GM12865 (cell line): Measurements from ENCODE around the gene LARP4B.

Source experiments
- DNase-seq: peaks from one replicate; pipeline ENCODE4 v3.0.0; 2010; ENCODE audit warnings: low read depth
- H3K4me3 ChIP-seq: 2 replicates; pipeline ENCODE4 v1.5.1; 2011; ENCODE audit warnings: mild to moderate bottlenecking, low read depth, low read length, control low read depth
- TF ChIP-seq, protein P1 (sequence below): IDR thresholded peaks from 2 replicates; pipeline ENCODE4 v1.5.1; 2011; ENCODE audit warnings: low read length, control low read depth, low read depth, inconsistent platforms; ENCODE audit not compliant: insufficient read depth; ENCODE audit errors: missing control alignments

Gene LARP4B

DNA sequence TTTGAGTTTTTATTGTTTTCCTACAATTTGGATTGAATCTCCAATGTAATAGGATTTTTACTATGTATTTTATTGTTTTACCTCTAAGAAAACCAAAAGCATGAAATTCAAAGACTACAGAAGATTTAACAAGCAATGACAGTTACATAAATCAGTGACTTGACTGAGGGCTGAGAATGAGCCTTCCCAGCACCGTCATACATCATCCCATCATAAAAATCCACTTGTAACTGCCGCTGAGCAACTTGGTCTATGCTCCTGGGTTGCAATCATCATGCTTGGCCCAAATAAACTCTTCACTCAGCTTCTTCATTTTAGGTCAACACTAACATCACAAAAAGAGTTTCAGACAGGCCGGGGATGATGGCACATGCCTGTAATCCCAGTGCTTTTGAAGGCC is 13.5 kb downstream of the LARP4B start:
- no peak overlapping the region for H3K4me3 ChIP-seq
- TF ChIP-seq, protein P1, sequence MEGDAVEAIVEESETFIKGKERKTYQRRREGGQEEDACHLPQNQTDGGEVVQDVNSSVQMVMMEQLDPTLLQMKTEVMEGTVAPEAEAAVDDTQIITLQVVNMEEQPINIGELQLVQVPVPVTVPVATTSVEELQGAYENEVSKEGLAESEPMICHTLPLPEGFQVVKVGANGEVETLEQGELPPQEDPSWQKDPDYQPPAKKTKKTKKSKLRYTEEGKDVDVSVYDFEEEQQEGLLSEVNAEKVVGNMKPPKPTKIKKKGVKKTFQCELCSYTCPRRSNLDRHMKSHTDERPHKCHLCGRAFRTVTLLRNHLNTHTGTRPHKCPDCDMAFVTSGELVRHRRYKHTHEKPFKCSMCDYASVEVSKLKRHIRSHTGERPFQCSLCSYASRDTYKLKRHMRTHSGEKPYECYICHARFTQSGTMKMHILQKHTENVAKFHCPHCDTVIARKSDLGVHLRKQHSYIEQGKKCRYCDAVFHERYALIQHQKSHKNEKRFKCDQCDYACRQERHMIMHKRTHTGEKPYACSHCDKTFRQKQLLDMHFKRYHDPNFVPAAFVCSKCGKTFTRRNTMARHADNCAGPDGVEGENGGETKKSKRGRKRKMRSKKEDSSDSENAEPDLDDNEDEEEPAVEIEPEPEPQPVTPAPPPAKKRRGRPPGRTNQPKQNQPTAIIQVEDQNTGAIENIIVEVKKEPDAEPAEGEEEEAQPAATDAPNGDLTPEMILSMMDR, result no peak
- DNase-seq, result no peak

- H3K4me3 ChIP-seq, result no peak overlapping the region
- TF ChIP-seq, protein P1, result no peak
- DNase-seq, result no peak
These were observed 14.1 kb downstream of the LARP4B start for GRCh38 chr10:917416-917720.

DNA sequence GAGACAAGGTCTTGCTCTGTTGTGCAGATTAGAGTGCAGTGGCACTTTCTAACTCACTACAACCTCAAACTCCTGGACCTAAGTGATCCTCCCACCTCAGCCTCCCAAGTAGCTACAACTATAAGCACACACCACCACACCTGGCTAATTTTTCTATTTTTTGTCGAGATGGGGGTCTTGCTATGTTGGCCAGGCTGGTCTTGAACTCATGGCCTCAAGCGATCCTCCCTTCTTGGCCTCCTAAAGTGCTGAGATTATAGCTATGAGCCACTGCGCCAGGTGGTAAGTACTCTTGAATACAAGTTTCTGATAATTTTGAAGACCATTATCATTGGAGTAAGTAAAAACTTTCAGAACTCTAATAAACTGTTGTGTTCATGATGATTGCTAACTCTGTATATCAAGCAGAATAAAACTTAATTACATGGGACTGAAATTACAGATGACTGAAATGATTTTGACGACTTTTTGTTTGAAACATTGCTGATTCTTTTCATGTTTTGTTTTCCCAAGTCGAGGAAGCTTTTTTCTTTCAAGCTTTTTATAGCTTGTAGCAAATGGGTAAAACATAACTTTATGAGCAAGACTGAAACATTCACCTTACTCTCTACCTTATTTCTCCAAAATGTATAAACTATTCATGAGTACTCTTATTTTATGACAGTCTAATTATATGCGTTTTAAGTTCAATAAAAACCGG is 14.6 kb downstream of the LARP4B start:
- TF ChIP-seq, protein P1, result no peak
- no peak overlapping the region for H3K4me3 ChIP-seq
- no peak for DNase-seq

DNA sequence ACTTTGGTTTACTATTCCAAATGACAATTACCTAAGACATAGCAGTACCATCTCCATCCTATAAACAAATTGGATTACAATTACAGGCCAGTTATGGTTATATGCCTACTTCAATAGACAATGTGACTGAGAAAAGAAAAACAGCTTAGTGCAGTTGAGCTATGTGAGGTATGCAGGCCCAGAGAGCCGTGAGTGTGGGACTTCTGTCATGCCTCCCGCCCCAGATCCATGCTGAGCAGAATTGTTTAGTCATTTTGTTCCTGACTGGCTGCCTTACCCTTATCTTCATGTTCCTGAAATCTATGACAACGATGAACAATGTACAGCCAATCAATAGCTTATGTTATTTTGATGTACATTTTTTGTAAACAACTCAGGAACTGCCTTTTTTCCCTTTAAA is 21.7 kb downstream of the LARP4B start:
- H3K4me3 ChIP-seq, result no peak overlapping the region
- TF ChIP-seq, protein P1, result no peak
- no peak for DNase-seq

GRCh38 chr10:905972-906371 is 25.5 kb downstream of the LARP4B start:
- TF ChIP-seq, protein P1, result no peak
- DNase-seq, result no peak
- H3K4me3 ChIP-seq, result no peak overlapping the region

- TF ChIP-seq, protein P1, result no peak
- DNase-seq, result no peak
These were observed 26.0 kb downstream of the LARP4B start for GRCh38 chr10:905503-905902.

DNA sequence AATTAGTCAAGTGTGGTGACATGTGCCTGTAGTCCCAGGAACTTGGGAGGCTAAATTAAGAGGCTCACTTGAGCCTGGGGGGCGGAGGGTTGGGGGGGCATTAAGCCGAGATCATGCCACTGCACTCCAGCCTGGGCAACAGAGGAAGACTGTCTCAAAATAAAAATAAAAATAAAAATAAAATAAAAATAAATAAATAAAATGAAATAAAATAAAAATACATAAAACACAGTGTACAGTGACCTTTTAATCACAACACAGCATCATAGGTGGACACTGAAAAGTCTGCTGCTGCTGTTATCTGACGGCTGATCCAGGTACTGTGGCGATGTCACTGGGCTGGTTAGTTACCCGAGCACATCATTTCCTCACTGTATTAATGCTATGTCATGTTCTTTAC is 27.1 kb downstream of the LARP4B start:
- DNase-seq, result no peak
- TF ChIP-seq, protein P1, result no peak
- H3K4me3 ChIP-seq, result no peak overlapping the region

More at GRCh38 chr10:905503-905902, 26.0 kb downstream of the LARP4B start:
- H3K4me3 ChIP-seq, result no peak overlapping the region
